WERI-Rb-1 (cell line): ENCODE data around the gene MEP1A.
"Not testable (repeated sequence)": the region's sequence is repeated elsewhere in the genome, so short reads cannot be mapped to it uniquely, and the experiment has no call there.

Experiments used
- DNase-seq: peaks from one replicate; pipeline ENCODE4 v3.0.0-alpha.2; 2020
- H3K27ac ChIP-seq: fragments of 250-450 bp; sonication (Bioruptor Pico); 2 replicates; pipeline ENCODE4 v1.5.1; 2020; ENCODE audit warnings: mild to moderate bottlenecking, moderate library complexity
- H3K27me3 ChIP-seq: fragments of 250-450 bp; sonication (Bioruptor Pico); 2 replicates; pipeline ENCODE4 v1.5.1; 2021; ENCODE audit warnings: mild to moderate bottlenecking, low read depth, moderate library complexity; ENCODE audit not compliant: insufficient read depth, severe bottlenecking
- H3K36me3 ChIP-seq: fragments of 250-450 bp; sonication (Bioruptor Pico); 2 replicates; pipeline ENCODE4 v1.5.1; 2020; ENCODE audit warnings: mild to moderate bottlenecking, moderate library complexity
- H3K4me3 ChIP-seq: 2 replicates; pipeline ENCODE4 v1.5.1; 2011; ENCODE audit warnings: low read depth, mild to moderate bottlenecking, control low read depth, low read length
- H3K9me3 ChIP-seq: fragments of 250-450 bp; sonication (Bioruptor Pico); 2 replicates; pipeline ENCODE4 v1.5.1; 2021; ENCODE audit warnings: mild to moderate bottlenecking, moderate library complexity; ENCODE audit not compliant: severe bottlenecking
- CTCF ChIP-seq: IDR thresholded peaks from 2 replicates; pipeline ENCODE4 v1.5.1; 2011; ENCODE audit warnings: low read depth, mild to moderate bottlenecking, control low read depth, inconsistent platforms, low read length

The MEP1A gene

DNA sequence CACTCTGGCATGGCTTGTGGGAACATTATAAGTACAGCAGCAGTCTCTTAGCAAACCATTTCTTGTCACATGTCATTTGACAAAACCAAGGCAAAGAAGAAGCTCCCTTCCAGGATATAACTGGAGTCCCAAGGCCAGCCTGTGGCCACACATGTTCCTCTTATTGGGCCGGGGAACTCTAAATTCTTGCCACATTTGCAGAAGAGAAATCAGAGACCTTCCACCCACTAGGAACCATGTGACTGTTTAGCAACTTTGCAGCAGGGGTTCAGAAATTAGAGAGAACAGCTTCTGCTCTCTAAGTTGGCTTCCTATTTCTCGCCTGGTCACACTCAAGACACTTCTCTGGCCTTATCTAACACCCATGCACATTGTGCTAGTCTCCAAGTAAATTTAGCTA lies 20.4 kb upstream of the MEP1A start:
- no peak for DNase-seq
- peaks cover under 1% of the 10 kb centered on the region for H3K9me3 ChIP-seq
- H3K4me3 ChIP-seq: no peak overlapping the region
- H3K27ac ChIP-seq: no peak overlapping the region
- H3K27me3 ChIP-seq: no peaks in the 10 kb centered on the region
- TF ChIP-seq CTCF: no peak
- H3K36me3 ChIP-seq: no peaks in the 10 kb centered on the region

- H3K27ac ChIP-seq: no peak overlapping the region
- no peak for DNase-seq
- no peak overlapping the region for H3K4me3 ChIP-seq
- no peaks in the 10 kb centered on the region for H3K36me3 ChIP-seq
- H3K9me3 ChIP-seq: no peaks in the 10 kb centered on the region
- no peak for TF ChIP-seq CTCF
- no peaks in the 10 kb centered on the region for H3K27me3 ChIP-seq
These were observed 19.9 kb upstream of the MEP1A start for GRCh38 chr6:46773201-46773855.

GRCh38 chr6:46774736-46775135 lies 18.5 kb upstream of the MEP1A start:
- H3K4me3 ChIP-seq, H3K9me3 ChIP-seq: not testable (repeated sequence)

GRCh38 chr6:46776070-46776712 lies 17.0 kb upstream of the MEP1A start:
- H3K9me3 ChIP-seq: no peaks in the 10 kb centered on the region
- DNase-seq: no peak
- no peaks in the 10 kb centered on the region for H3K27me3 ChIP-seq
- no peak for TF ChIP-seq CTCF
- no peaks in the 10 kb centered on the region for H3K36me3 ChIP-seq
- H3K27ac ChIP-seq: no peak overlapping the region
- H3K4me3 ChIP-seq: no peak overlapping the region

More at GRCh38 chr6:46774736-46775135, 18.5 kb upstream of the MEP1A start:
- not testable (repeated sequence) for H3K27me3 ChIP-seq, H3K27ac ChIP-seq, H3K36me3 ChIP-seq, DNase-seq

- DNase-seq: no peak
- Histone ChIP-seq H3K27ac (no peak overlapping the region), H3K4me3 (no peak overlapping the region), H3K27me3 (no peaks in the 10 kb centered on the region), H3K36me3 (no peaks in the 10 kb centered on the region), H3K9me3 (no peaks in the 10 kb centered on the region)
- TF ChIP-seq CTCF: no peak
These were observed 15.5 kb upstream of the MEP1A start for GRCh38 chr6:46777476-46778346.
